ENCODE results near the gene URGCP.
A peak's percentile ranks its signal among the peaks of the same experiment; 100 is the strongest.
"Not testable (repeated sequence)": the region's sequence is repeated elsewhere in the genome, so short reads cannot be mapped to it uniquely, and the experiment has no call there.

Gene URGCP

DNA sequence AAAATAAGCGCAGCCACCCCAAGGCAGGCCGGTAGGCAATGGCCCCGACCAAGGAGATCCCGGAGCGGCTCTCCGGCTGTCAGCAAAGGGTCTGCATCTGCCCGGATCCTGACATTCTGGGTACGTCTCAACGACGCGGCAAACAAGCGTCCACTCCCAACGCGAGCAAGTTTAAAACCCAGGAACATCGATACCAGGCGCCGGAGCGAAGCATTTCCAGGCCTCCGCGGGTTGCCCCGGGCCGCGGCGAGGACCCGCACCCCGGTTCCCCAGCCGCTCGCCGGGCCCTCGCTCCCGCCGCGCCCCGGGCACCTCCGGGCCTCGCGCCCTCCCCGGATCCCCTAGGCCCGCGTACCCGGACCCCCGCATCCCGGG is 453 bp downstream of the URGCP start:
- DNase-seq: peak; percentile 59

DNA sequence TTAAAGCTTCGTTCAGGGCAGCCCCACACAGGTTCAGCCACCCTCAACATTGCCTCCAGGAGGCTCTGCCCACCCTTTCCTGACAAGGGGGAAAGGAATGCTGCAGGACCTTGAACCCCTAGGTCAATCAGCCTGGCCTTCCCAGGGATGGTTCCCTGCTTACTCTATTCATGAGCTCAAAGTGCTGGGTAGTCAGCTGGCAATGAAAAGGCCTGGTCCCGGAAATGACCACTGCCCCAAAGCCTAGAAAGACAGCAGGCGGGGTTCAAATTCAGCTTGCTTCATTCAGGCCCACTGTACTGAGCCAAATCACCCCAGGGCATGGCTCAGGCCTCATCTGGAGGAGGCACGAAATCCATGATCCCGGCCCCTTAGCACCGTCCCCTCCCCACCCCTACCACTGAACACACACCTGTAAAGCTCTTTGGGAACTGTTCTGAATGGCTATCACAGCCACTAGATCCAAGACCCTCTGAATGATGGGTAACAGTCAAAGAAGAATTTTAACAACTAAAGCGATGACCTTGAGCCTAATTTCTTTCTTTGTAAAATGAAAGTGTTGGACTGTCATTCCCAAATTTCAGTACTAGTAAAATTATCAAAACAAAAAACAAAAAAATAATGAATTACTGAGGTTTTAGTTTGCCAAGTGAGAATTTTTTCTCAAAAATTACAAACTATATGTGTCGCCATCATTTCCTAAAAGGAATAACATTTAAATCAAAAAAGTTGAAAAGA is 1.0 kb downstream of the URGCP start:
- no peak for DNase-seq

DNA sequence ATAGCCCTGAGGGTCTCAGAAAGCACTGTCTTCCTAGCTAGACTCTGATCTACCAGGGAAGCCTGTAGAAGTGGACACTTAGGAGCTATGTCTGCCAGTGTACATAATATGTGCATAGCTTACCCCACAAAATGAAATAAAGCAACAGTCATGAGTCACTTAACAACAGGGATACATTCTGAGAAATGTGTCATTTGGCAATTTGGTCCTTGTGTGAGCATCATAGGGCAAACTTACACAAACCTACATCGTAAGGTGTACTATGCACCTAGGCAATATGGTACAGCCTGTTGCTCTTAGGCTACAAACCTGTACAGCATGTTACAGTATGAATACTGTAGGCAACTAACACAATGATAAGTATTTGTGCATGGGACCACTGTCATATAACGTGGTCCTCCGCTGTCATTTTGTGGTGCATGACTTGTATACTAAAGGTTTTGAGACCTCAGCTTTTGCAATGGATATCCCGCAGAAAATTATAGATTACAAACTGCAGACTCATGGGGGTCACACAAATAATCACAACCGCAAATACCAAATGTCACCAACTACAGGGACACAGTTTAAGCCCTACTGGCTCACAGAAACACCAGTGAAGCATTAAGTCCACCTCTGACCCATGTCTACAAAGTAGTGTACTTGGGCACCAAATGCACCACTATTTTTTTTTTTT is 1.7 kb downstream of the URGCP start:
- no peak for DNase-seq

DNA sequence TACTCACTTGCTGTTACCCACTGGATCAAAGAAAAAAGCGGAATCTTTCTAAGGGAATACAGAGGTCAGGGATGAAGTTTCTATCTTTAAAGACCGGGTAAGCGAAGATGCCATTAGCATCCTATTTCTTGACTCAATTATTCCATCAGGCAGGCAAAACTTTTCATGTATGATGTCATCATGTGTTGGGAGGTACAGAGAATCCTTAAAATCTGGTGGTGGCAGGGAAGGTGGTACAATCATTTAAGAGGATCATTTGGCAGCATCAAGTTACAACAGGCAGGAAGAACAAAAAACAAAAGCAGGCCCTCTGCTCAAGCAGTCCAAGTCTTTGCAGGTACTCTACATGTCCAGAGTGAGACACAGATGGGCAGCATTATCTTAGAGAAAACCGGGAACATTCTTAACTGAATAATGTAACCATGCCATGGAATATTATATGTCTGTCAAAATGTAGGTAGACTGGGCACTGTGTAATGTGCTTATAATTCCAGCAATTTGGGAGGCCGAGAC is 3.8 kb downstream of the URGCP start:
- no peak for DNase-seq

DNA sequence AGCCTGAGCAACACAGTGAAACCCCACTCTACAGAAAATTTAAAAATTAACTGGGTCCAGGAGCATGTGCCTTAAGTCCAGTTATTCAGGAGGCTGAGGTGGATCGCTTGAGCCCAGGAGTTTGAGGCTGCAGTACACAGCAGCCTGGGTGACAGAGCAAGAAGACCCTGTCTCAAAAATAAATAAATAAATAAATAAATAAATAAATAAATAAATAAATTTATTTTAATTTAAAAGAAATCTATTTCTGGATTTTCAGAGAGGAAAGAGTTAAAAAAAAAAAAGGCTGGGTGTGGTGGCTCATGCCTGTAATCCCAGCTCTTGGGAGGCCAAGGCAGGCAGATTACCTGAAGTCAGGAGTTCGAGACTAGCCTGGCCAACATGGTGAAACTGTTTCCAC is 7.8 kb downstream of the URGCP start:
- DNase-seq: not testable (repeated sequence)

DNA sequence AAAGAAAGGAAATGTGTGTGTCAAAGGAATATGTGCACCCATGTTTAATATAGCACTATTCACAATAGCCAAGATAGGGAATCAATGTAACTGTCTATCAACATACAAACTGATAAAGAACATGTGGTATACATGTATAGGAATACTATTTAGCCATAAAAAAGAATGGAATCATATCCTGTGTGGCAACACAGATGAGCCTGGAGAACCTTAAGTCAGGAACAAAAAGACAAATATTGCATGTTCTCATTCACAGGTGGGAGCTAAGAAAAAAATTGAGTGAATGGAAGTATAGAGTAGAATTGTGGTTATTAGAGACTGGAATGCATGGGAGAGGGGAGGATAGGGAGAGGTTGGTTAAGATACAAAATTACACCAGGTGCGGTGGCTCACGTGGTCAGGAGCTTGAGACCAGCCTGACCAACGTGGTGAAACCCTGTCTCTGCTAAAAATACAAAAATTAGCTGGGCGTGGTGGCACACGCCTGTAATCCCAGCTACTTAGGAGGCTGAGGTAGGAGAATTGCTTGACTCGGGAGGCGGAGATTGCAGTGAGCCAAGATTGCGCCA is 10.5 kb downstream of the URGCP start:
- no peak for DNase-seq

DNA sequence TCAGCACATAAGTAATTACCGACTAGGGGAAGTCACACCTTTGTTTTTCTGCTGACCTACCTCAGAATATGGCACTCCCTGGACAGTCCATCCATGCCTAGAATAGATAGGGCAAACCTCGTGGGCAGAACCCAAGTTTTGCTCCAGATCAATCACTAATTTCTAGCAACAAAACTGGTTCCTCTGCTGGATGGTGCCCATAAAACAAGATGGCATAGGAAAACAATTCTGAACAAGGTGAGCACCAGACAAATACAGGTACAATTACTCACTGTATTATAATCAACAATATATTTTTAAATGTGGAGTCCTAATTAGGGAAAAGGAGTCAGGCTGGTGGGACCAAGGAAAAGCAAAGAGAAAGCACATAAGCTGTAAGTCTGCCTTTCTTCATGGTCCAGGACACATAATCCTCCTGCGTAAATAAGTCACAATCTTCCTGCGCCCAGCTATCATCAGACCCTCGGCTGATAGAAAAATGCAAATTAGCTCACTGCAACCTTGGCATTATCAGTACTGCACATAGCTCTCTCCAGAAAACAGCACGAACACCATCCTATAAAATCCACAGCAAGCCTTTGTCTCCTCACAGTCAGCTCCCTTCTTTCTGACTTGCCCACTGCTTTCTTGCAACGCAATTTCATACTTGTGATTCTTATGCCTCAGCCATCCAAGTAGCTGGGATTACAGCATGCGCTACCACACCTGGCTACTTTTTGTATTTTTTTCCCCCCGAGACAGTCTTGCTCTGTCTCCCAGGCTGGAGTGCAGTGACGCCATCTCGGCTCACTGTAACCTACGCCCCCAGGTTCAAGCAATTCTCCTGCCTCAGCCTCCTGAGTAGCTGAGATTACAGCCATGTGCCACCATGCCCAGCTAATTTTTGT is 15.1 kb downstream of the URGCP start:
- no peak for DNase-seq

DNA sequence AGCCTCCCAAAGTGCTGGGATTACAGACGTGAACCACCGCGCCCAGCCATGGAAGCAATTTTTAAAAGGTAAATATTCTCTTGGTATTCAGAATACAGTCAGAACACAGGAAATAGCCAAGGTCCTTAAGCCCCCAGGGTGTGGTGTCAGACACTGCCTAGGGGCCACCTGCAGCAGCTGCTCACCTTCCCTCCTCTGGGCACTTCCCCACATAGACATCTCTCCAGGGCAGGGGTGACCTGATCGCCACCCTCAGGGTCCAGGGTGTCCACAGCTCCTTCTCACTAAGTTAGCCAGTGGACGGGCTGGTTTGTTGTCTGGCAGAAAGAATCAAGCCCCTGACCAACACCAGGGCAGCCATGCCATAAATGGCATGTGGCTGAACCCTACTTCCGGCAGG is 15.9 kb downstream of the URGCP start:
- DNase-seq: no peak

DNA sequence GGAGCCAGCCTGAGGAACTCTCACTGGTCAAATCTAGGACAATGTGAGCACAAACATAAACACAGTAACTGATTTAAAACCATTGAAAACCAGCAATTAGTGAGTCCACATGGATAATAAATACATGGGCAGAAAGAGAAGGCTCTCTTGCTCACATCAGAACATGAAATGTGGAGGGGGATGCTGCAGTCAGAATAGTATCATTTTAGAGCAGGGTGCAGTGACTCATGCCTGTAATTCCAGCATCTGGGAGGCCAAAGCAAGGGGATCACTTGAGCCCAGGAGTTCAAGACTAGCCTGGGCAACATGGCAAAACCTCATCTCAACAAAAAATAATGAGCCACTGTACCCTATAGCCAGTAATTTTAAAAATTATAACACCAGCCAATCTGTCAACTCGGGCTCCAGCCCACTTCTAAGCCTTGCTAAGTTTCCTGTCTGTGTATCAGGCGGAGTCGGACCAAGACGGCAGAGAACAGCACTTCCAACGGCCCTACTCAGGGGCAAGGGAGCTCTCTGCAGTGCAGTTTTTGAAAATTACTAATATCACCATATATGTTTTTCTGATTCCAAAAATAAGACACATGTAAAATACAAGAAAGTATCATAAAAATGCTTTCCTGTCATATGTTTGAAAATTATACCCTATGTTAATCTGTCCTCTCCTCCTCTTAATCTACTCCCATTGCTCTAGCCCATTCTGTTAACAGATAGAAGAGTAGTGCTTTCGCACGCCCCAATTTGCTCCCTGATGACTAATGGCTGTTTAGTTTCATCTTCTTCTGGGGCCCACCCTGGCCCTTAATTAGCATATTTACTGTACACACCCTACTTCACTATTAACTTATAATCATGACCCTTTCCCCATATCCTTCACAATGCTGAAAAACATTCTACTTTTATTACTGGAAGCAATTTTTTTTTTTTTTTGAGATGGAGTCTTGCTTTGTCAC is 17.1 kb downstream of the URGCP start:
- no peak for DNase-seq

DNA sequence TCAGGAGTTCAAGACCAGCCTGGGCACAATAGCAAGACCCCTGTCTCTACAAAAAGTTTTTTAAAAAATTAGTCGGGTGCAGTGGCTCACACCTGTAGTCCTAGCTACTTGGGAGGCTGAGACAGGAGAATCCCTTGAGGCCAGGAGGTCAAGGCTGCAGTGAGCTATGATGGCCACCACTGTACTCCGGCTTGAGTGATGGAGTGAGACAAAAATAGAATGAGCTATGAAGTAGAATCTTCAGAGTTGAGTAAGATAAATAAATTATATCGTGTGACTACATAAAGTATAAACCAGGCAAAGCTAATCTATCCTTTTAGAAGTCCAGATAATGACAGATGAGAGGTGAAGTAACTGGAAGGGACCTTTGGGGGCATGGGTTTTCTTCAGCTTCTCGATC is 21.8 kb downstream of the URGCP start:
- DNase-seq: no peak

DNA sequence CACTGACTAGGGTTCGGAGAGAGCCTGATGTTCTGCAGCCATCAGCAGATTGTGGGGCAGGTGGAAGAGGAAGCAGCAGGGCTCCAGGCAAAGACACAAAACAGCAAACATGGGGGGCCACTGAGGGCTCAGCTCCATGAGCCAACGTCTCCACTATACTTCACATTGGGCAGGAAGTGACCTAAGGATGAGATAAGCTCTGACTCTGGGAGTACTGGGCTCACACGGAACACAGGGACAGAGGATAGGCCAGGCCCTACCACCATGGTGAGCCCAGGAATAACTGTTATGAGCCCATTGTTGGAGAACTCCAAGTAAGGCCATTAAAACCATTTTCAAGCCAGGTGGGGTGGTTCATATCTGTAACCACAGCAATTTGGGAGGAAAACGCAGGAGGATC is 22.2 kb downstream of the URGCP start:
- DNase-seq: no peak

DNA sequence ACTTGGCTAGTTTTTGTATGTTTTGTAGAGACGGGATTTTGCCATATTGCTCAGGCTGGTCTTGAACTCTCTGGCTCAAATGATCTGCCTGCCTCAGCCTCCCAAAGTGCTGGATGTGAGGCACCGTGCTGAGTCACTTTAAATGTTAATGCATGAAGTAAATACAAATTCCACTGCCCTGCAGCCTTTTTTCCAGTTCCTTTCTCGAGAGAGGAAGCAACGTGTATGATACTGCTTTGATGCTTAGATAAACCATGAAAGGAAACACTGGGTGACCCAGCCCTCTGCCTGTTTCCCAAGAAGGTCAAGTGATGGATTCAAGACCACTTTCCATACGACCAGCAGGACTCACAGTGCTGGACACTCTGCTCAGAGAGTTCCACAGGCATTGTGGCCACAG is 25.8 kb downstream of the URGCP start:
- no peak for DNase-seq

DNA sequence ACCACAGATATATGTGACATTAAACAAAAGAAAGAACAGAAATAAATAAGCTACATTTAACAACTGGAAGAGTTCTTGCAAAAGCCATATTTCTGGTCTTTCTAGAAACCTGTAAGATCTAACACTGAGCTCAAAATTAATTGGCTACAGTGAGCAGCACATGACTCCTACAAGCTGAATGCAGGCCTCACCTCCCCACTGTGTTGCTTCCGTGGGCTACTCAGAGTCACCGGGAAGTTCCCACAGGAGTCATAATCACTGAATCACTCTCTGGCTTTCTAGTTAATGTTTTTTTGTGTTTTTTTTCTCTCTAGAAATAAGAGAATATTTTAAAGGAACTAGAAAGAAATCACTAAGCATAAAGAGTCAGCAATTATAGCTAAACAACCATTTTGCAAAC is 26.9 kb downstream of the URGCP start:
- no peak for DNase-seq

DNA sequence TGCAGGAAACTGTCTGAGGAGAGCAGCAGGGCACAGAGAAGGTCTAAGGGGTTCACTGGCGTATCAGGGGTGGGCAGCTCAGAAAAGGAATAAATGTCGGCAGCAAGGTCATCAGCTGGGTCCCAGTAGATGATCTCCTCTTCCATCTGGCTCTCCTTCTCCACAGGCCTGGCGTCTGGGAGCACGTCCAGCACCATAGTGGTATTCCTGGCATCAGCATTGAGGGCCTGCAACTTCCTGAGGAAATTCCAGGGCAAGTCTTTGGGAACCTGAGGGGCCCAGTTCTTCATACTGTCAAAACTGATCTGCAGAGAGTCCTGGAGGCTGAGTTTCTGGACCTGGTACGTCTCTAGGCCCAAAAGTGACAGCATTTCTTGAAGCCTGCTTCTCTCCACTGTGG is 27.5 kb downstream of the URGCP start:
- DNase-seq: no peak

DNA sequence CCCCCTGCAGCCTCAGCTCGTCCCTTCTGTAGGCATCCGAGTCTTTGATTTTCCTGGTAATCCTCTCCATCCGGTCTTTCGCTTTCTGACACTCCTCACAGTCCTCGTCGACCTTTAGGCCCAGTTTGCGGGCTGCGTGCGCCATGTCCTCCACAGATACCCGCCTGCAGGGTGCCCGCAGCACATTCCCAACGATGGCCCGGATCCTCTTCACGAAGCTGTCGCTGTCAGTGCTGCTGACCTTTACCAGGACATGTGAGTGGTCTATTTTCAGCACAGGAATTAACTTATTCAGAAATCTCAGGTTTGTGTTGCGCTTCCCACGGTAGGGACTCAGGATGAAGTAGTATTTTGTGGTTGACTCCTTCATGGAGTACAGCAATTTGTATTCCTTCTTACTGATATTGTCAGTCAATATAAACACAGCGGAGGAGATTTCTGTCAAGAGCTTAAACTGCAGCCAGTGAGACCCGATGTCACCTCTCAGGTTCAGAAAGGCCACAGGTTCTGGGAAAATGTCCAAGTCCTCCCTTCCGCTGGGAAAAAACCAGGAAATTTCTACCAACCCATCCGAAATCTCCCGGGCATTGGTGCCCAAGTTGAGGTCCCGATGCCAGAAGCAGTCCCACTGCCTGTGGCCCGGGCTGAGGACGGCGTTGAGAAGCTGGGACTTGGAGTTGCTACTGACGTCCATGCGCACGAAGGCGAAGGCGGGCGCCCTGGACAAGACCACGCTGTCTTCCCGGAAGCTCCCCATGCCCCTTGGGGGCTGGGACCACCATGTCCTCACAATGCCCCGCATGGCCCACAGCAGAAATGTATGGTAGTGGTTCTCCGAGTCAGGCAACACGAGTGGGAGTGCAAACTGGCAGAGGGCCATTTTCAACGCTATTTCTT is 28.2 kb downstream of the URGCP start:
- DNase-seq: no peak

DNA sequence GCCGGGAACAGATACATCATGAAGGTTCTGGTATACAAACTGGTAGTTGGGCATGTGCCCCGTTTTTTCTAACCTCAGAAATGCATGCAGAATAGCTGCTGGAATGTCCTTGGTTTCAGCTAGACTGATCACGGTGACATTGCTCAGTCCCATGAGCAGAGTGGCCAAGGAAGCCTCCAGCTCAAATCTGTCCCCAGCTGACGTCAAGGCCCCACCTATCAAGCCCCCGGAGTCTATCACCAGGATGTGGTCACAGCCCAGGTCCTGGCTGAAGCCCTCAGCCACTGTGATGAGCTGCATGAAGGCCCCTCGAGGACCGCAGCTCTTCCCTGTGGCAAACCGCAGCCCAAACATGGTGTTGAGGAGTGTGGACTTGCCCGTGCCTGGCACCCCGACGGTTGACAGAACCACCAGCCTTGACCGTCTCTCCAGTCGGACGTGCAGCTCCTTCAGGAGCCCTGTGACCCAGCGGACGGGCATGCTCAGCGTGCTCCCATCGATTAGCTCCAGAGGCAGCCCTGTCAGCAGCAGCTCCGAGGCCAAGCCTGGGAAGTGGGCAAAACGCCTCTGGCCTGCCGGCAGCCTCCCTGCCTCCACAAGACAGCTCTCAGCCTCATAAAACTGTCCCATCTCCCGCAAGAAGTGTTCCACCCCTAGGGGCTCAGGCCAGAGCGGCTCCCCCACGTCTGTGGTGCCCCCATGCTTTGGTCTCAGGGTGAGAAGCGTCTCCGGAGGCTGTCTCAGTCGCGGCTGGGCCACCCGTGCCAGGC is 29.2 kb downstream of the URGCP start:
- DNase-seq: no peak

DNA sequence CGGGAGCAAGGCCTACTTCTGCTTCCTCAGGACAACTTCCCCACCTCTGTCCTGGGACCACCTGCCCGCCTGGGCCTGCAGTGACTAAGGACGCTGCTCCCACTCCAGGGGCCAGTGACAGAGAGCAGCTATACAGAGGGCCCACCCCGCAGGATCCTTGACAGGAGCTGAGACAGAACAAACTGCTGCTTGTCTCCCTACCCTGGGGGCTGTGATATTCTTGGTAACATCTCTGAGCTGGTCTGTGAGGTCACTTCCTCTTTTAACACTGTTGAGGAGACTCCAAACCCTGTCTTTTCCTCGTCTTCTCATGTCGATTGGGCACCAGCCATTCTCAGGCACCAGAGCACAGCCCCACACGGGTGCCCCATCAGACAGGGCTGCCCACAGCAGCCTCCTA is 30.2 kb downstream of the URGCP start:
- DNase-seq: no peak

DNA sequence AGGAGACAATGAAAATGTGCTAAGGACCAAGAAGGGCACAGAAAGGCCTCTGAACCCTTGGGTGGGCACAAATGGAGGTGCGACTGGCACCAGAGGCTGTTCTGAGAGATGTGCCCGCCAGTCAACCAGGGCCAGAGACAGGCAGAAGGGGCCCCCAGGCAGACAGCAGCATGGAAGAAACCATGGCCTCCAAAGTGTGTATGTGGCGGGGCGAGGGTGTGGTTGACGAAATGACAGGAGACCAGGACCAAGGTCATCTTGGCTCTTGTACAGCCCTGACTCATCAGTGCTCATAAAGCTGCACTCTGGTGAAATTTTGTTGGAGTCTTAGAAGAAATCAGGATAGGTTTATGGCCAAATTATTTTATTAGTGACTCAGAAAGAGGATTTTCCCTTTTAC is 33.1 kb downstream of the URGCP start:
- peak; percentile 56 for DNase-seq

DNA sequence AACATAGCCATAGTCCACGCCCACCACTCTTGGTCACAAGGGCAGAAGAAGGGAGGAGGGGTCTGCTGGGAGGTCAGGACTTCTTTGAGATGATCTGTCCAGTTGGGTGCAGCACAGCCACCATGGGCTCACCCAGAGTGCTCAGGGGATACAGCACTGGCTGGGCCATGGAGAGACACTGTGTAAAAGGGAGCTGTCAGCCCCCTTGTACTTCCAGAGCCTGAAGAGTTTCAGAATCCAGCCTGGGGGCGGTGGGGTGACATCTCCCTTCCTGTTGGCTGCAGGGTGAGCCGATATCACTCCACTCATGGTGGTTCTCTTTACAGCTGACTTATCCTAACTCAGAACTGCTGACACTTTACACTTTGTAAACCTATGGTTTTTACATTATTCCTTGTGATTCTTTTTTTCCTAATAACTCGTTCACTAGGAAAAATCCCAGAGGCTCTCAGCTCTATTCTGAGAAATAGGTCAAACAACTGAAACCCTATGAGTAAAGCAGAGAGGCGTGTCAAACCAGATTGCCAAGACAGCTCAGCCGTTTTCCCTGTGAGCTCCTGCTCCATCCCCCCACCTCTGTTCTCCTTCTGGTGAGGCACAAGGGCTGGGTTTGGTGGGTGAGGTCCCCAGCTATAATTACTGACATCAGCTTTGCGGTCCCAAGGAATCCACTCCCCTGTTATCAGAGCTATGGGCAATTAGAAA is 33.8 kb downstream of the URGCP start:
- DNase-seq: peak; percentile 86

DNA sequence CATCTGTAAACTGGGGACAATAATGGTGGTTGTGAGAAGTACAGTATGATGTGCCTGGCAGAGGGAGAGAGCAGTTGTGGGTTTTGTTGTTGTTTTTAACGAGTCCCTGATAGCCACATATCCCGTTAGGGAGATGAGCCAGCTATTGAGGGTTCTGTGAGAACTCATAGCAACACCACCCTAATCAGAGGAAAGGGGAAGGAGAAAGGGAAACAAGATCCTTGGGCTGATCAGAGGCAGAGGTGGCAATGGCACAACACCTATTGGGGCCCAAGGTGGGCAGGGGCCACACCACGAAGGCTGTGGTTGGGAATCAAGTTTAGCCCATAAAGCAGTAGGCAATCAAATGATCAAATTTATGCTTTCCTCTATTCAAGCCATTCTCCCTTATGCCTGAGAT is 35.3 kb downstream of the URGCP start:
- DNase-seq: no peak

All from femur (tissue), 1 donor.